GM18511 (cell line): ENCODE results near the gene ARMC8.

ENCODE experiments used
- ATAC-seq: cut with Tn5 transposase; IDR thresholded peaks from one replicate; pipeline ENCODE4 v1.9.1; 2021; ENCODE audit warnings: mild to moderate bottlenecking, moderate library complexity; ENCODE audit not compliant: unreplicated experiment

The ARMC8 gene

GRCh38 chr3:138300647-138301046 lies 113.5 kb downstream of the ARMC8 start:
- no peak for ATAC-seq

DNA sequence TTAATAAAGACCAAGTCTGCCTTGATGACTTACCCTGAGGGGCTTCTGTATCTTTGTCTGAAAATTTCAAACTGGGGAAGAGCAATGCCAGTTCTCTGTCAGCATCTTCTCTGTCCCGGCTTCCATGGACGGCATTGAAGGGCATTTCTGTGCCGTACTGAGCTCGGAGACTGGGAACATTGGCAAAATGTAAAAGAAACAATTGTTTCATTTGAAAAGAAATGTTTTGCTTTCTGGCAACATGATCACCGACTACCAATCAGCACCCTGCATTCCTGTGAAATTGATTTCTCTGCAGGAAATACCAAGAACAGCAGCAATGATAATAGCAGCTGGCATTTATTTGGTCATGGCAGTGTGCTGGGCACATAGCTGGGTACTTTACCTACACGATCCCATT lies 116.4 kb downstream of the ARMC8 start:
- no peak for ATAC-seq

DNA sequence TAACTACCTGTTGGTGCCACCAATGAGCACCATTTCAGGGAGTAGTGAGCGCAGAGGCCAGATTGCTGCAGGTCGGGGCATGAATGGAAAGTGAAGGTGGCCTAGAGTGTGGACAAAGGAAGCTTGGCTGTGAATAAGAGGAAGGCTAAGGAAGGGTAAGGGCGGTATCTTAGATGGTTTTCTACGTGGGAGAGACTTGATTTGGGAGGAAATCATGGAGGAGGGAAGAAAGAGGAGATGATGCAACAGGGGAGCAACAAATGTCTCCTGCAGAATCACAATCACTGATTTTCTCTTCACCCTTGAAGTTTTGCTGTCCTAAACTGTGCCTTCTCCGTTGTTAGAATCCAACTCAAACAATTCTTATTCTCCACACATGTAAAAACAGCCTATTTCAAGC lies 120.8 kb downstream of the ARMC8 start:
- no peak for ATAC-seq

GRCh38 chr3:138308783-138309182 lies 121.7 kb downstream of the ARMC8 start:
- no peak for ATAC-seq

- ATAC-seq: no peak
These were observed 123.4 kb downstream of the ARMC8 start for GRCh38 chr3:138310494-138310893.

- no peak for ATAC-seq
These were observed 127.7 kb downstream of the ARMC8 start for GRCh38 chr3:138314751-138315150.

GRCh38 chr3:138317687-138318086 lies 130.6 kb downstream of the ARMC8 start:
- ATAC-seq: no peak

DNA sequence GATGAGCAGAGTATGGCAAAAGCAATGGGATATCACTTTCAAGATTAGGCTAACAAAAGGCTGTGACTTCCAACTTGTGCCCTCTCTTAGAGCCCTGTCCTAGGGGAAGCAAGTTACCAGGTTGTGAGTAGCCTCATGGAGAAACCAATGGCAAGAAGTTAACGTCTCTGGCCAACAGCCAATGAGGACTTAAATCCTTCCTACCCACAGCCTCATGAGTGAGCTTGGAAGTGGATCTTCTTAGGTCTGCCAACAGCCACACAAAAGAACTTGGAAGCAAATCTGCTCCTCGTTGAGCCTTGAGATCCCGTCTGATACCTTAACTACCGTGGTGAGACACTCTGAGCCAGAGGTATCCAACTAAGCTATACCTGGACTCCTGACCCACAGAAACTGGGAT lies 136.9 kb downstream of the ARMC8 start:
- no peak for ATAC-seq

DNA sequence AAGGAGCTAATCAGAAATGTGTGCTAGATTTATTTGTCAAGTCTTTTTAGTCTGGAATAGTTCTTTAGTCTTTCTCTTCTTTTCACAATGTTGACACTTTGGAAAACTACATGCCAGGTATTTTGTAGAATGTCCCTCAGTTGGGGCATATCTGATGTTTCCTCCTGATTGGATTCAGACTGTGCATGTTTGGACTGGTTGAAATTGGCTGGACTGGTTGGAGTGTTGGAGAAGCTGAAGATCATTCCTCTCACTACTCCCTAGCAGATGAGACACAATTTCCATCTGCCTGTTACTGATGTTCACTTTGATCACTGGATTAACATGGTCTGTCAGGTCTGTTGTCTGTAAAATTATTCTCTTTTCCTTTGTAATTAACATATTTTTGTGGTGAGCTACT lies 138.9 kb downstream of the ARMC8 start:
- ATAC-seq: no peak

DNA sequence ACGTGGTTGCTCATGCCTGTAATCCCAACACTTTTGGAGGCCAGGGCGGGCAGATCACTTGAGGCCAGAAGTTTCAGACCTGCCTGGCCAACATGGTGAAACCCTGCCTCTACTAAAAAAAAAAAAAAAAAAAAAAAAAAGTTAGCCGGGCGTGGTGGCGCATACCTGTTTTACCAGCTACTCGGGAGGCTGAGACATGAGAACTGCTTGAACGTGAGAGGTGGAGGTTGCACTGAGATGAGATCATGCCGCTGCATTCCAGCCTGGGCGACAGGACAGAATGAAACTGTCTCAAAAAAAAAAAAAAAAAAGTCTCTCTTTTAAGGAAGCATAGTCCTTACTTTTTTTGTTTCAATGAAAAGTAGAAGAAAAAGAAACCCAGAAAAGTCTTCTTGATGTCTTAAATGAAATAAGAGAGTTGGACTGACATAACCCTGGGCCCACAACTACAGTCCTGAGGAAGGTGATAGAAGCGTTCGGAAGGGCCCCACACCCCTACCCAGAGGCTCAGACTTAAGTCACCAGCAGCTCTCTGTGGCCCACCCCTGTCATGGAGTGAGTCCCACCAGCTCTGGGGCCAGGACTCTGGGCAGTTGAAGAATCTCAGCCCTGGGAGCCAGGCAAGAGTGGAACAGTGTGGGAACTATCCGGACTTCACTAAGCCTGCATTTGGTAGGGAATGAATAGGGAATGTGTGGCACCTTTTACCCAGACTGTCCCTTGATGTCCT lies 139.9 kb downstream of the ARMC8 start:
- no peak for ATAC-seq

DNA sequence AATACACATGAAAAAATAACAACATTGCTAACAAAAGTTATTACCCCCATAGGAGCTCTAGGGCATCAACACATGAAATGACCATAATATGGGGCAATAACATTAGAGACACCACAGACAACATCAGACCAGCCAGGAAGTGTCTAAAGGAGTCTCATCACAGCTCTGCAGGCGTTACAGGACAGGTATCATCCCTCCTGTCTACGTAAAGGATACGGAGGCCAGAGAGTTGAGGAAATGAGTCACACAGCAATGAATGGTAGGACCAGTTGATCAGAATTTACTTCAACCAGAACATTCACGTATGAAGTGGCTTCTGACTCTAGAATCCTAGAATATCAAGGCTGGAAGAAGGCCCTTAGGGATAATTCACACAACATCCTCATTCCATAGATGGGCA lies 140.7 kb downstream of the ARMC8 start:
- ATAC-seq: no peak

DNA sequence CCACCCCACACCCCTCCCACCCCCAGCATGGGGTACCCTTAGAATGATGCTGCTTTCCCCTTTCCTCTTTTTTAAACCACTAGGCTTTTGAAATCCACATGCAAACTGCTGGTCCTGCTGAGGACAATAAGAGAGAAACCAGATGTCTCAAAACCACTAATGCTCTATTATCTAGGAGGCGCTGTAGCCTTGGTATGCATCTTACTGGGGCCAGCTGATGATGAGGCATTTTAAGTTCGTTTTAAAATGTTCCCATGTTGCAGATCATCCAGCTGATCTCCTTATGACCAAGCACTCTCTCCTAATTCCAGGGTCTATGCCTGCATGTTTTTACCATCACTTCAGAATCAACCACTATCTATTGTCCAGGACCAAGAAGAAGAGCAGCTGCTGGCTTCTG lies 141.2 kb downstream of the ARMC8 start:
- ATAC-seq: no peak

DNA sequence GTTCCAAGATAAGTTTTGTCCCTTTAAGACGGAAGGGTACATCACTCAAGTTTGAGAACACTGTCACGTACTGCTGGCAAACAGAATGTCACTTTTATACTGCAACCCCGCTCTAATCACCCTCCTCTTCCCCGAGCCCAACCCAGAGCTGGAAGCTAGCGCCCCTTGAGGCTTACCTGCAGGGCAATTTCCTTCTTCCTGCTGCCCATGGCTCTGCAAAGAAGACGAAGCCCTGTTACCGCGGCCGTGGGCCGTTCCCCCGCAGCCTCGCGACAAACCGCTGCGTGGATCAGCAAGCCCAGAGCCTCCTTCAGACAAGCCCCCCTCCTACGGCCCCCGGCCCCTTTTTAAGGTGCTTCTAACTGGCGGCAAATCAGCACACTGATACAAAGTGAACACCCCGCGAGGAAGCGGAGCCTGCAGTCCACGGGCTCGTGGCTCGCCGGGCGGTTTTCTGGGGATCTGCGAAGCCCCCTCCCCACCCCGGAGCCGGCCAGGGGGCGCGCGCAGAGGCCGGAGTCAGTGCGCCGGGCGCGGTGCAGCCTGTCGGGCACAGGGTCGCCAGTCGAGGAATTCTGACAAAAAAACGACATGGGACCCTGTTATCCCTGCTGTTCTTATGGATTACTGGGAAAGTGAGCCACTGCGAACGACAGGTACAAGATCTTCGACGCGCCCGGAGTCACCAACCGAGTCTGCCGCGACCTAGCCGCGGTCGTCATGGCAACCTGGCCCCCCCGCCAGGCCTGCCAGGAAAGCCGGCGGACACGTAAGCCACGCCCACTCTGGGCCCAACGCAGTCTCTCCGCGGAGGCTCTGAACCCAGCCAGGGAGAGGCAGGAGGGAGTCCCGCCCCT lies 142.3 kb downstream of the ARMC8 start, which contains the start of gene NME9:
NME9 (minus strand) TSS at position 725 of the 857 bp plus-strand sequence; CDS start at position 209, 516 bp downstream.
- ATAC-seq: peak; percentile 86

- no peak for ATAC-seq
These were observed 142.8 kb downstream of the ARMC8 start for GRCh38 chr3:138329984-138330293.

- no peak for ATAC-seq
These were observed 144.2 kb downstream of the ARMC8 start for GRCh38 chr3:138331143-138331894.

DNA sequence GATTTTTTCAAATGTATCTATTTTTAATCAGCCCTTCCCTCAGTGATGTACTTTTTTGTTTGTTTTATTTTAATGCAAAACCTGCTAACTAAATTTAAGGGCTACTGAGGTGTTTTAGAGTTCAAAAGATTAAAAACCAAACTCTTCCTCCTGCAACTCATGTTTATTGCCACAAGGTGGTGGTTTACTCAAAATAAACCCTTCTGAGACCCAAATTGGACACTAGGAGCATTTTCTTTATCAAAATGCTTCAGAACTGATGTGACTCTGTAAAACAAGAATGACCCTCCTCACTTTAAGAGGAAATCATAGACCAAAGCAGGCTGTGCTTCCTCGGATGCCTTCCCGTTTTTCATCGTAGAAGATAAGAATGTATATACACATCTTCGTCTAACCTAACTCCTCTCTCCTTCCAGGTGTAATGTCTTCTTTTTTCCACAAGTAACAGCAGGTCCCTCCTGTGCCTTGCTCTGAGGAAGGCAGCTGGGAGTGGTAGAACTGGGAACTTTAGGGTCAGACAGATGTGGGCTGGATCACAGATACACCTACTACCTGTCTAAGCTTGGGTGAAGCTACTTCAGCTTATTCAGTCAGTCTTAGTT lies 145.5 kb downstream of the ARMC8 start:
- ATAC-seq: no peak

DNA sequence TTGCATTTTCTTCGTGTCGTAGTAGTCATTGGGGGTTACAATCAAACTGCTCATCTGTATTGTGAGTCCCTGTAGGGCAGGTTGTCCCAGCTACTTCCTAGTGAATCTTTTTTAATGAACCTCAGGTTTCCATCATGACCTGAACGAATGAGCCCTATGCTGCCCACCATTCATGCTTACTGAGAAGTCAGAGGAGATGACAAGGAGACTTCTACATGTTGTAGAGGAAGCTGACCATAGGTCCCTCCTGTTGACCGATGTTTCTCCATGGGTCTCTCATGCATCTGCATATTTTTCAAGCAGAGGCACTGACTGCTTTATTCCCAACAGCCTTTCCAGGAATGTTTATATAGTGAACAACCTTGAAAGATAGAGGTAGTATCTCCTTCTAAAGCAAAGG lies 147.5 kb downstream of the ARMC8 start:
- no peak for ATAC-seq

GRCh38 chr3:138336454-138336999 lies 149.4 kb downstream of the ARMC8 start:
- ATAC-seq: no peak

GRCh38 chr3:138338244-138338643 lies 151.1 kb downstream of the ARMC8 start:
- ATAC-seq: no peak

- ATAC-seq: no peak
These were observed 151.7 kb downstream of the ARMC8 start for GRCh38 chr3:138338811-138339210.

GRCh38 chr3:138340511-138340910 lies 153.4 kb downstream of the ARMC8 start:
- no peak for ATAC-seq
